SU-DHL-6 (cell line): Measurements from ENCODE around the gene TLK1.

ENCODE experiments used
- H2AFZ ChIP-seq: fragments of 200-600 bp; sonication (generic); 2 replicates; pipeline ENCODE4 v1.6.1; 2014; ENCODE audit warnings: low read depth, mild to moderate bottlenecking, moderate library complexity, mixed read lengths, antibody characterized with exemption, low read length; ENCODE audit not compliant: severe bottlenecking
- H3F3A ChIP-seq: fragments of 200-600 bp; shearing (Covaris generic); 2 replicates; pipeline ENCODE4 v1.6.0; 2016; ENCODE audit warnings: antibody characterized with exemption, mild to moderate bottlenecking; ENCODE audit not compliant: insufficient read depth
- H3K27ac ChIP-seq: fragments of 200-600 bp; sonication (generic); 2 replicates; pipeline ENCODE4 v1.5.1; 2016; ENCODE audit warnings: low read depth, mild to moderate bottlenecking, low read length, moderate library complexity, mixed read lengths
- H3K27me3 ChIP-seq: fragments of 200-600 bp; sonication (generic), shearing (Covaris generic); 2 replicates; pipeline ENCODE4 v1.6.0; 2014; ENCODE audit warnings: mild to moderate bottlenecking, low read length
- H3K36me3 ChIP-seq: fragments of 200-600 bp; sonication (generic); 2 replicates; pipeline ENCODE4 v1.6.1; 2014; ENCODE audit warnings: mild to moderate bottlenecking, low read length, mixed read lengths
- H3K4me2 ChIP-seq: fragments of 300-600, 200-600 bp; shearing (Covaris generic), sonication (generic); 2 replicates; pipeline ENCODE4 v1.6.0; 2014; ENCODE audit warnings: low read length, low read depth, mild to moderate bottlenecking; ENCODE audit not compliant: poor library complexity, severe bottlenecking
- H3K4me3 ChIP-seq: fragments of 200-600 bp; sonication (generic); 2 replicates; pipeline ENCODE4 v1.5.1; 2014; ENCODE audit warnings: antibody characterized with exemption, low read length, mild to moderate bottlenecking, mixed read lengths; ENCODE audit not compliant: insufficient read depth, poor library complexity, severe bottlenecking
- H3K79me2 ChIP-seq: fragments of 200-600 bp; sonication (generic); 2 replicates; pipeline ENCODE4 v1.6.1; 2014; ENCODE audit warnings: mild to moderate bottlenecking, low read length, moderate library complexity; ENCODE audit not compliant: insufficient read depth
- H3K9ac ChIP-seq: fragments of 200-600 bp; sonication (generic); 2 replicates; pipeline ENCODE4 v1.7.0; 2014; ENCODE audit warnings: mild to moderate bottlenecking, low read length
- H3K9me2 ChIP-seq: fragments of 200-600 bp; sonication (generic); replicated peaks from 2 replicates; pipeline ENCODE4 v1.6.1; 2014; ENCODE audit warnings: low read length; ENCODE audit not compliant: insufficient read depth
- H3K9me3 ChIP-seq: fragments of 200-600 bp; sonication (generic); 2 replicates; pipeline ENCODE4 v1.6.1; 2014; ENCODE audit warnings: low read length, mixed read lengths; ENCODE audit not compliant: insufficient read depth
- H4K20me1 ChIP-seq: fragments of 200-600 bp; sonication (generic); 2 replicates; pipeline ENCODE4 v1.6.1; 2014; ENCODE audit warnings: low read depth, mild to moderate bottlenecking, antibody characterized with exemption, low read length, moderate library complexity, mixed read lengths
- CTCF ChIP-seq: fragments of 200-600 bp; sonication (generic); IDR thresholded peaks from one replicate; pipeline ENCODE4 v1.5.1; 2017; ENCODE audit warnings: antibody characterized with exemption, mild to moderate bottlenecking, low read length, moderate library complexity; ENCODE audit not compliant: insufficient read depth, poor library complexity, severe bottlenecking
- EZH2phosphoT487 ChIP-seq: fragments of 200-600 bp; sonication (generic), shearing (Covaris generic); conservative IDR thresholded peaks from 2 replicates; pipeline ENCODE4 v1.6.1; 2018; ENCODE audit warnings: mild to moderate bottlenecking, antibody characterized with exemption, low read length, moderate library complexity, mixed read lengths

TLK1 gene

GRCh38 chr2:170974304-170974993, 186.2 kb downstream of the TLK1 start:
- H3K9me2 ChIP-seq, result no peaks in the 10 kb centered on the region
- no peak overlapping the region for H3K27ac ChIP-seq
- no peaks in the 10 kb centered on the region for H4K20me1 ChIP-seq
- H3K9me3 ChIP-seq, result no peaks in the 10 kb centered on the region
- H3K4me2 ChIP-seq, result peak overlapping the region; percentile 68
- no peak overlapping the region for H3K4me3 ChIP-seq
- H3K9ac ChIP-seq, result 0 out of 2 replicates have a peak overlapping the region, but pooled peaks have one; percentile 67
- no peaks in the 10 kb centered on the region for H3K36me3 ChIP-seq
- no peak for TF ChIP-seq CTCF
- no peak for TF ChIP-seq EZH2phosphoT487
- no peaks in the 10 kb centered on the region for H3K27me3 ChIP-seq
- H3K79me2 ChIP-seq, result no peaks in the 10 kb centered on the region
- H3F3A ChIP-seq, result peaks cover 10% of the 10 kb centered on the region
- no peak overlapping the region for H2AFZ ChIP-seq

GRCh38 chr2:170973492-170974303, 187.0 kb downstream of the TLK1 start:
- Histone ChIP-seq H3K4me2 (peak overlapping the region; percentile 68), H3K36me3 (no peaks in the 10 kb centered on the region), H3F3A (peaks cover 10% of the 10 kb centered on the region), H3K79me2 (no peaks in the 10 kb centered on the region), H3K9ac (peak overlapping the region; percentile 67), H3K9me2 (no peaks in the 10 kb centered on the region), H3K4me3 (peak overlapping the region; percentile 55), H2AFZ (peak overlapping the region; percentile 95), H3K9me3 (no peaks in the 10 kb centered on the region), H3K27ac (no peak overlapping the region), H4K20me1 (no peaks in the 10 kb centered on the region), H3K27me3 (no peaks in the 10 kb centered on the region)
- TF ChIP-seq CTCF (peak; percentile 77), EZH2phosphoT487 (no peak)

GRCh38 chr2:170973225-170973491, 187.5 kb downstream of the TLK1 start:
- peaks cover 10% of the 10 kb centered on the region for H3F3A ChIP-seq
- H3K4me2 ChIP-seq, result peak overlapping the region; percentile 68
- H3K27ac ChIP-seq, result no peak overlapping the region
- H3K4me3 ChIP-seq, result peak overlapping the region; percentile 37
- no peaks in the 10 kb centered on the region for H3K79me2 ChIP-seq
- H3K9me3 ChIP-seq, result no peaks in the 10 kb centered on the region
- peak overlapping the region; percentile 95 for H2AFZ ChIP-seq
- no peaks in the 10 kb centered on the region for H3K36me3 ChIP-seq
- H3K9ac ChIP-seq, result peak overlapping the region; percentile 67
- TF ChIP-seq CTCF (no peak), EZH2phosphoT487 (no peak)
- H3K27me3 ChIP-seq, result no peaks in the 10 kb centered on the region
- no peaks in the 10 kb centered on the region for H4K20me1 ChIP-seq
- H3K9me2 ChIP-seq, result no peaks in the 10 kb centered on the region
